Progenitor cell of endocrine pancreas (in vitro differentiated cells): ENCODE results near the gene DLEC1. TPM values are rescaled to one million over a fixed set of nuclear protein-coding genes. Genes with fewer than 3 reads are reported as not detected.

ENCODE experiments used
- DNase-seq: peaks from one replicate; pipeline ENCODE4 v3.0.0; 2021; ENCODE audit warnings: low spot score; ENCODE audit not compliant: unreplicated experiment
- H3K27ac Mint-ChIP-seq: 2 replicates; pipeline ENCODE4 v1.8.0; 2021; ENCODE audit warnings: mild to moderate bottlenecking, moderate library complexity, mixed read lengths
- H3K27me3 Mint-ChIP-seq: 2 replicates; pipeline ENCODE4 v1.8.0; 2021; ENCODE audit warnings: mixed read lengths
- H3K36me3 Mint-ChIP-seq: 2 replicates; pipeline ENCODE4 v1.8.0; 2022; ENCODE audit warnings: mixed read lengths; ENCODE audit not compliant: insufficient read depth
- H3K4me1 Mint-ChIP-seq: 2 replicates; pipeline ENCODE4 v1.8.0; 2021; ENCODE audit warnings: low read depth, mixed read lengths
- H3K4me3 Mint-ChIP-seq: 2 replicates; pipeline ENCODE4 v1.8.0; 2021; ENCODE audit warnings: low read depth, mild to moderate bottlenecking, moderate library complexity, mixed read lengths
- H3K9me3 Mint-ChIP-seq: 2 replicates; pipeline ENCODE4 v1.8.0; 2021; ENCODE audit warnings: low read depth, mixed read lengths
- total RNA-seq: library from RNA; stranded (reverse); gene quantifications from 2 replicates; pipeline ENCODE4 v1.2.1, GENCODE V29; 2021
- TF ChIP-seq, protein P1 (sequence below): fragments of 200-600 bp; sonication (generic); IDR thresholded peaks from one replicate; pipeline ENCODE4 v1.5.0; 2021; ENCODE audit warnings: antibody characterized with exemption, mild to moderate bottlenecking; ENCODE audit not compliant: unreplicated experiment

DLEC1 gene
- total RNA-seq, 1 donor from 2014 or later = 1.3 TPM

- H3K36me3 Mint-ChIP-seq = peaks cover 2% of the 10 kb centered on the region
- peaks cover 37% of the 10 kb centered on the region for H3K27me3 Mint-ChIP-seq
- peaks cover 12% of the 10 kb centered on the region for H3K4me1 Mint-ChIP-seq
- peak overlapping the region; percentile 71 for H3K4me3 Mint-ChIP-seq
- no peaks in the 10 kb centered on the region for H3K9me3 Mint-ChIP-seq
- TF ChIP-seq, protein P1, sequence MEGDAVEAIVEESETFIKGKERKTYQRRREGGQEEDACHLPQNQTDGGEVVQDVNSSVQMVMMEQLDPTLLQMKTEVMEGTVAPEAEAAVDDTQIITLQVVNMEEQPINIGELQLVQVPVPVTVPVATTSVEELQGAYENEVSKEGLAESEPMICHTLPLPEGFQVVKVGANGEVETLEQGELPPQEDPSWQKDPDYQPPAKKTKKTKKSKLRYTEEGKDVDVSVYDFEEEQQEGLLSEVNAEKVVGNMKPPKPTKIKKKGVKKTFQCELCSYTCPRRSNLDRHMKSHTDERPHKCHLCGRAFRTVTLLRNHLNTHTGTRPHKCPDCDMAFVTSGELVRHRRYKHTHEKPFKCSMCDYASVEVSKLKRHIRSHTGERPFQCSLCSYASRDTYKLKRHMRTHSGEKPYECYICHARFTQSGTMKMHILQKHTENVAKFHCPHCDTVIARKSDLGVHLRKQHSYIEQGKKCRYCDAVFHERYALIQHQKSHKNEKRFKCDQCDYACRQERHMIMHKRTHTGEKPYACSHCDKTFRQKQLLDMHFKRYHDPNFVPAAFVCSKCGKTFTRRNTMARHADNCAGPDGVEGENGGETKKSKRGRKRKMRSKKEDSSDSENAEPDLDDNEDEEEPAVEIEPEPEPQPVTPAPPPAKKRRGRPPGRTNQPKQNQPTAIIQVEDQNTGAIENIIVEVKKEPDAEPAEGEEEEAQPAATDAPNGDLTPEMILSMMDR = no peak
- DNase-seq = no peak
- no peak overlapping the region for H3K27ac Mint-ChIP-seq
Measured at GRCh38 chr3:38028621-38029361, 10.2 kb upstream of the DLEC1 start.

- DNase-seq = peak; percentile 63
- Mint-ChIP-seq H3K4me3 (peak within 1 kb of the TSS; percentile 71), H3K27ac (peak within 1 kb of the TSS; percentile 92), H3K36me3 (peaks cover 2% of the 10 kb centered on the region), H3K27me3 (peaks cover 40% of the 10 kb centered on the region), H3K4me1 (peaks cover 11% of the 10 kb centered on the region), H3K9me3 (no peaks in the 10 kb centered on the region)
- TF ChIP-seq, protein P1 = no peak
Measured at GRCh38 chr3:38029400-38030125, 9.4 kb upstream of the DLEC1 start, which contains the start of gene PLCD1. Gene PLCD1 (minus strand): TSS chr3:38029642. CDS start chr3:38029539, 103 bp downstream.

- Mint-ChIP-seq H3K9me3 (no peaks in the 10 kb centered on the region), H3K27me3 (peaks cover 41% of the 10 kb centered on the region), H3K36me3 (peaks cover 2% of the 10 kb centered on the region), H3K4me1 (peaks cover 11% of the 10 kb centered on the region), H3K27ac (peak overlapping the region; percentile 92), H3K4me3 (peak overlapping the region; percentile 68)
- TF ChIP-seq, protein P1 = no peak
- no peak for DNase-seq
Measured at GRCh38 chr3:38030126-38031021, 8.6 kb upstream of the DLEC1 start.

DNA sequence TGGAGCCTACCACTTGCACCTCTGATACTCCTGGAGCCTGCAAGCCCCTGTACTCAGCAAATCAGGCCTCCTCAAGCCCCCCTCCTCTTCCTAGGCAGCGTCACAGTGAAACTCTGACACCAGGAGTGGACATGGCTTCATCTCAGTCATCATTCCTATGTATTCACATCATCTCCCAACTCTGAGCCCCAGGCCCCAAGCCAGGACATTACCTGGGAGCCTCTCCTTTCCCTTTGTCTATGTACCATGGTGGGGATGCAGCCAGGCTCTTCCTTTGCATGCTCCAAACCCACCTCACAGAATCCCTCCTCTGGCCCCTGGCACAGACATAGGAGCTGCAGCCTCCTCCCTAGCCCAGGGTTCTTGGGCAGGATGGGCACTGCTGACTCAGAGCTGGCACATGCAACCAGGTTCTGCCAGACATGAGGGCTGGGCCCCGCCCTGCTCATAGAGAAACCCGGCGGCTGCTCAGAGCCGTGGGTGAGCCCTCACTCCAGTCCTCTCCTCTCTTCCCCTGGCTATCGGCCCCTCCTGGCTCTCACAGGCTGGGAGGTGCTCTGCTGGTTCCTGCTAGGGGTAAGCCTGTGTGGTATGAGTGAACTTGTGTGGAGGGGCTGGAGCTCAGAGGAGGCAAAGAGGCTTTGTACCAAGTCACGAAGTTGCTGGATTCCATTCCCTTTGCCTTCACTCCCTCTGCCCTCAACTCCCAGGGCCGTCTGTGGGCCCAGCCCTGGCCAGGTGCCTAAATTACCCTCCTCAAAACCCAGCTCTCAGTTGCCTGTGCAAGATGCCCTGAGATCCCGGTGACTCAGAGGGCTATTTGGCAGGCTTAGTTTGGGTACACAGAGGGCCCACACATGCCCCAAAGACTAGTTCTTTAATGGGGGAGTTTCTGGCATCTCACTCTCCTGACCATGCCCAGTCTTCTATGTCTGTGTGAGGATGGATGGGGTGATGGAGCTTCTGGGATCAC, 7.7 kb upstream of the DLEC1 start:
- H3K4me3 Mint-ChIP-seq = peak overlapping the region; percentile 67
- H3K9me3 Mint-ChIP-seq = no peaks in the 10 kb centered on the region
- H3K27me3 Mint-ChIP-seq = peaks cover 38% of the 10 kb centered on the region
- H3K4me1 Mint-ChIP-seq = peaks cover 8% of the 10 kb centered on the region
- TF ChIP-seq, protein P1 = no peak
- peak overlapping the region; percentile 35 for H3K27ac Mint-ChIP-seq
- DNase-seq = no peak
- no peaks in the 10 kb centered on the region for H3K36me3 Mint-ChIP-seq
